Caco-2 (cell line): Measurements from ENCODE around the gene PTPRF. TPM values are rescaled to one million over a fixed set of nuclear protein-coding genes. Genes with fewer than 3 reads are reported as not detected.

Source experiments
- BruUV-seq: library from RNA; stranded (reverse); fragments of 400-500 nt; replicated peaks from 2 replicates; lab custom pipeline; 2021; lab: Mats Ljungman, UMichigan
- CTCF ChIA-PET: fragments of 300-600 bp; sonication (Branson Sonifier 250); formaldehyde crosslinking; loops from one replicate; lab custom pipeline; 2022; ENCODE audit warnings: antibody characterized with exemption; lab: Charles Lee
- POLR2A ChIA-PET: fragments of 300-600 bp; sonication (Branson Sonifier 250); formaldehyde crosslinking; loops from one replicate; lab custom pipeline; 2022; ENCODE audit warnings: antibody characterized with exemption; lab: Charles Lee
- DNase-seq, 2 experiments: peaks; one replicate each; pipeline versions ENCODE4 v3.0.0 to v3.0.0-alpha.2; 2020 to 2022
- H3K27me3 ChIP-seq: replicated peaks from 2 replicates; pipeline ENCODE4 v1.6.0; 2011; ENCODE audit warnings: low read length; ENCODE audit not compliant: control insufficient read depth, insufficient read depth
- H3K36me3 ChIP-seq: 2 replicates; pipeline ENCODE4 v1.5.1; 2011; ENCODE audit warnings: low read length; ENCODE audit not compliant: control insufficient read depth, insufficient read depth
- H3K4me1 ChIP-seq: fragments of 250-450 bp; sonication (Bioruptor Pico); 2 replicates; pipeline ENCODE4 v1.5.1; 2020; ENCODE audit warnings: mild to moderate bottlenecking
- H3K4me3 ChIP-seq: 2 replicates; pipeline ENCODE4 v1.5.1; 2011; ENCODE audit warnings: low read depth, mild to moderate bottlenecking, control low read depth, low read length
- H3K9me3 ChIP-seq: fragments of 250-450 bp; sonication (Bioruptor Pico); 2 replicates; pipeline ENCODE4 v1.5.1; 2020; ENCODE audit warnings: mild to moderate bottlenecking, moderate library complexity
- H3K27ac Mint-ChIP-seq: one replicate; pipeline ENCODE4 v1.8.0; 2022; ENCODE audit warnings: mixed read lengths; ENCODE audit not compliant: unreplicated experiment
- H3K27me3 Mint-ChIP-seq: one replicate; pipeline ENCODE4 v1.8.0; 2022; ENCODE audit warnings: mixed read lengths; ENCODE audit not compliant: insufficient read depth, unreplicated experiment
- H3K36me3 Mint-ChIP-seq: one replicate; pipeline ENCODE4 v1.8.0; 2022; ENCODE audit warnings: mild to moderate bottlenecking, mixed read lengths; ENCODE audit not compliant: insufficient read depth, unreplicated experiment
- H3K4me1 Mint-ChIP-seq: one replicate; pipeline ENCODE4 v1.8.0; 2022; ENCODE audit warnings: low read depth, mixed read lengths; ENCODE audit not compliant: unreplicated experiment
- H3K4me3 Mint-ChIP-seq: one replicate; pipeline ENCODE4 v1.8.0; 2022; ENCODE audit warnings: mild to moderate bottlenecking, moderate library complexity, mixed read lengths; ENCODE audit not compliant: unreplicated experiment
- H3K9me3 Mint-ChIP-seq: one replicate; pipeline ENCODE4 v1.8.0; 2022; ENCODE audit warnings: mixed read lengths; ENCODE audit not compliant: unreplicated experiment
- CTCF ChIP-seq, 2 experiments: fragments of 200-600 bp in 1 of 2; IDR thresholded peaks; 1 replicate in 1 of 2; 2 replicates in 1 of 2; pipeline versions ENCODE4 v1.5.1 to v1.8.0; 2011 to 2022; ENCODE audit warnings: antibody characterized with exemption in 1 of 2, control low read depth in 1 of 2, inconsistent platforms in 1 of 2, low read depth in 1 of 2, low read length in 1 of 2, mild to moderate bottlenecking in 1 of 2, moderate library complexity in 1 of 2; ENCODE audit not compliant: insufficient read depth in 1 of 2, severe bottlenecking in 1 of 2, unreplicated experiment in 1 of 2
- intact Hi-C: fragments of 100-400 bp; cut with micrococcal nuclease; formaldehyde crosslinking; loops from one replicate; pipeline ENCODE4 v1.10.0; 2022; ENCODE audit not compliant: unreplicated experiment
- total RNA-seq: library from RNA; stranded (reverse); gene quantifications from 2 replicates; pipeline ENCODE4 v1.2.3, GENCODE V29; 2022

Gene PTPRF
- total RNA-seq, 1 experiment from 2014 or later: 158 TPM

- Histone ChIP-seq H3K4me1 (peaks cover 33% of the 10 kb centered on the region), H3K36me3 (peaks cover 1% of the 10 kb centered on the region; the same call in 1 of the 2 replicates), H3K9me3 (no peaks in the 10 kb centered on the region), H3K4me3 (no peak overlapping the region), H3K27me3 (no peaks in the 10 kb centered on the region)
- POLR2A ChIA-PET: no interaction called here
- Mint-ChIP-seq H3K9me3 (no peaks in the 10 kb centered on the region), H3K27ac (no peak overlapping the region), H3K4me1 (peaks cover 55% of the 10 kb centered on the region), H3K4me3 (no peak overlapping the region), H3K27me3 (no peaks in the 10 kb centered on the region), H3K36me3 (peaks cover 29% of the 10 kb centered on the region)
- DNase-seq: no peak
- no TSS peak for BruUV-seq
- no peak for TF ChIP-seq CTCF (IDR thresholded peaks at IDR 0.05; ENCODE audit: insufficient read depth in 1 of 2, low read depth in 1 of 2, low read length in 1 of 2, severe bottlenecking in 1 of 2, unreplicated experiment in 1 of 2)
- intact Hi-C loops: no loop called here
- CTCF ChIA-PET: interaction anchor here (0.6 to 0.7 kb wide), 2 partner anchors 28 to 116 kb away, joined by 3 to 4 read pairs; partner anchors contain the start of gene KDM4A
These were observed 3.6 kb downstream of the PTPRF start for GRCh38 chr1:43534256-43534655.

- CTCF ChIA-PET: no interaction called here
These were observed 5.6 kb downstream of the PTPRF start for GRCh38 chr1:43536196-43536863.

DNA sequence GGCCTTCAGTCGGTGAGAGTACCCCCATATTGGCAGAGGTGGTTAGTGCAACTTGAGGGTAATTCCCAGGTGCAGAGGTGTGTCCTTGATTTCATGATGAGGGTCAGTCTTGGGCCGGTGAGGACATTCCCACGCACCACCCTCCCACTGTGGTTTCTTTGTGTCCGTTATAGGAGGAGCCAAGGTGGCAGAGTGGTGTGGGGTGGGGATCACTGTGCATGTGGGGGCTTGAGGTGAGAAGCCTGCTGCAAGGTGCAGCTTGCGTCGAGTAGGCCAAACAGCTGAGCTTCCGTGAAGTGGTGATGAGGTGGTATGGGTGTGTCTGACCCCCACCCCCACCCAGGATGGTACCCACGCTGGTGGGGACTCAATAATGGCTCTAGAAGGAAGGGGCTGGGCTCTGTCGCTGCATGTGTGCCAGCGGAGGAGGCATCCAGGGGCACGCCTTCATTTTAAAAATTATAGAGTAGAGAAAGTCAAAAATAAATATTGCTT, 6.2 kb downstream of the PTPRF start:
- CTCF ChIA-PET: no interaction called here
- intact Hi-C loops: loop anchor here (2.0 kb wide), 1 partner anchor 14 kb away; no protein-coding TSS in a partner anchor

More at GRCh38 chr1:43536196-43536863, 5.6 kb downstream of the PTPRF start:
- peak overlapping the region; percentile 66 for H3K27ac Mint-ChIP-seq
- peaks cover 41% of the 10 kb centered on the region for H3K4me1 Mint-ChIP-seq
- Histone ChIP-seq H3K36me3 (peaks cover 1% of the 10 kb centered on the region; the same call in 1 of the 2 replicates), H3K4me1 (peaks cover 21% of the 10 kb centered on the region), H3K4me3 (no peak overlapping the region), H3K27me3 (no peaks in the 10 kb centered on the region), H3K9me3 (no peaks in the 10 kb centered on the region)
- POLR2A ChIA-PET: no interaction called here
- no TSS peak for BruUV-seq
- peak; percentile 57 to 61 for DNase-seq
- intact Hi-C loops: loop anchor here (2.0 kb wide), 1 partner anchor 14 kb away; no protein-coding TSS in a partner anchor
- no peaks in the 10 kb centered on the region for H3K27me3 Mint-ChIP-seq
- H3K9me3 Mint-ChIP-seq: no peaks in the 10 kb centered on the region
- H3K36me3 Mint-ChIP-seq: peaks cover 33% of the 10 kb centered on the region
- TF ChIP-seq CTCF (IDR thresholded peaks at IDR 0.05; ENCODE audit: insufficient read depth in 1 of 2, low read depth in 1 of 2, low read length in 1 of 2, severe bottlenecking in 1 of 2, unreplicated experiment in 1 of 2): no peak
- no peak overlapping the region for H3K4me3 Mint-ChIP-seq

More for the DNA sequence above, 6.2 kb downstream of the PTPRF start:
- Mint-ChIP-seq H3K27me3 (no peaks in the 10 kb centered on the region), H3K4me1 (peaks cover 38% of the 10 kb centered on the region), H3K4me3 (no peak overlapping the region), H3K27ac (peak overlapping the region; percentile 66), H3K36me3 (peaks cover 30% of the 10 kb centered on the region), H3K9me3 (no peaks in the 10 kb centered on the region)
- POLR2A ChIA-PET: no interaction called here
- no peak for TF ChIP-seq CTCF (IDR thresholded peaks at IDR 0.05; ENCODE audit: insufficient read depth in 1 of 2, low read depth in 1 of 2, low read length in 1 of 2, severe bottlenecking in 1 of 2, unreplicated experiment in 1 of 2)
- DNase-seq: no peak
- no peaks in the 10 kb centered on the region for H3K9me3 ChIP-seq
- peaks cover 1% of the 10 kb centered on the region; the same call in 1 of the 2 replicates for H3K36me3 ChIP-seq
- H3K4me1 ChIP-seq: peaks cover 21% of the 10 kb centered on the region
- BruUV-seq: no TSS peak
- no peak overlapping the region for H3K4me3 ChIP-seq
- H3K27me3 ChIP-seq: no peaks in the 10 kb centered on the region
